GM19395 (cell line): ENCODE measurements around the gene SYT2.
"Not testable (repeated sequence)": the region's sequence is repeated elsewhere in the genome, so short reads cannot be mapped to it uniquely, and the experiment has no call there.

Source experiments
- ATAC-seq: cut with Tn5 transposase; IDR thresholded peaks from one replicate; pipeline ENCODE4 v1.9.1; 2021; ENCODE audit warnings: mild to moderate bottlenecking, moderate library complexity; ENCODE audit not compliant: unreplicated experiment

SYT2 gene

DNA sequence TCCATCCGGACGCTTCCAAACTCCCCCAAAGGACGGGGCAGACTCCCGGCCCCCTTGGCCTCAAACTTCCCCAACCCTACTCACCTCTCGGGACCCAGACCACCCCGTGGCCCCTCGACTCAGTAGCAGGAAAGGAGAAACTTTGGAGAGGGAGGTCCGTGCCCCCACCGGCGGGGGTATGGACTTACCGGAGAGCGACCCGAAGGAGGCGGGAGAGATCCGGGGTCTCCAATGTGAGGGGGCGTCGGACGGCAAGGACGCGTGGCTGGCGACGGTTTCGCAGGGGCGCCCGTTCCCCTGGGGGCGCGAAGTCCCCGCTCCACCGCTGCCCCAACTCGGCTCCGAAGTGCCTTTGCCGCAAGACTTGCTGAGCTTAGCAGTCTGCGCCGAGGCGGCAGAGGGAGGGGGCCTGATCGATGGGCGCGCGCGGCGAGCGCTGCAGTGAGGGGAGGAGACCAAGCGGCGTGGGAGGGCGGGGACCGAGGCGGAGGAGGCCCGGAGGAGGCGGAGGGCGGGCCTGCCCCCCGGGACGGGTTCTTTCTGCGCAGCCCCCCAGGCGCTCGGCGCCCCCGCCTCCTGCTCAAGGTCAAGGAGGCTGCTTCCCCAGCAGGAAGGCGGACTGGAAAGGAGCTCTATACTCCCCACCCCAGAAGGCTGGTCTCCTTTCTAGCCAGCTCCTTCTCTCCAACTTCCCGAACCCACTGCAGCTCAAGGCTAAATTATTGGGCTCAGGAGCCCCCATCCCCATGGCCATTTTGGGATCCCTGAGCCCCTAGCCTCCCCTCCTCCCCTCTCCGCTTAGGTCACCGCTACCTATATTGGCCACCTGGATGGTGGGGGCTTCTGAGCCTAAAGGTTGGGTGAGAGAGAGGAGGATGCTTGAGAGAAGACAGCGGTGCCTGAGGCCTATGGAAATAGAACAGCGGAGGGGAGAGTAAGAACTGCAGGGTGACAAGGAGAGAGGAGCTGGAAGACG lies at the start of gene SYT2:
SYT2 (minus strand) TSS at position 385 of the 976 bp plus-strand sequence. CDS start 104,682 bp downstream, outside the sequence.
- ATAC-seq, result no peak

DNA sequence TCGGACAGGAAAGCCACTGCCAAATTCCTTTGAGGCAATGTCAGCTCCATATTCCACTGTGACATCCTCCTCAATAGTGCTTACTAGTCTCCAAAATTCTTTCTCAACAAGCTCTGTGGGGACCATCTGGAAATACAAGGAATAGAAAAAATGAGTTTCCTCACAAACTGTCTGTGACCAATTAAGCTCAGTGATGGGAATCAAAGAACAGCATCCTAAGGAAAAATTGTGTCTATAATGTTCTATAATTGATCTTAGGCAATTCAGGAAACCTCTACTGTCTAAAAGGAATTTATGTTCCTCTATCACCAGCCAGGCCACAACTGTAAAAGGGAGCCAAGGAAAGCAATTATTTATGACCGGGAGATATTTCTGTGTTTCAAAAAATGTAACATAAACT lies 46.1 kb upstream of the SYT2 start:
- ATAC-seq, result no peak

DNA sequence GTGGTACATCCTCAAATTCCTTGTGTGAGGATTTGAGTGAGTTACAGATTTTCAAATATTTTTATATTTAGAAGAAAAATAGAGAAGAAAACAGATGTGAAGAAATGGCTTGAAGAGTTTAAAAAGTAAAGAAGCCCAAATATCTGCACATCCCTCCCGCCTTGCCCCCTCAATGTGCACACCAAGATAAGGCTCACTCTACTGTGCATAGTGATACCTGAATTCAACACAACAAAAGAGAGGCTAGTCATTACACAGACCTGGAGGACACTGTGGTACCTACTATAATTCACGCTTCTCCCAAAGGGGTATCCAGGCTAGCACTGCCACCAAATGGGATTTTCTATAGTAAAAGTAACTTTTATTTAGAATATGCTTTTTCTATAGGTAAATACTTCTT lies 44.0 kb upstream of the SYT2 start:
- no peak for ATAC-seq

GRCh38 chr1:202752774-202753173 lies 42.5 kb upstream of the SYT2 start:
- no peak for ATAC-seq

- no peak for ATAC-seq
These were observed 40.5 kb upstream of the SYT2 start for GRCh38 chr1:202750761-202751160.

GRCh38 chr1:202750024-202750423 lies 39.8 kb upstream of the SYT2 start:
- ATAC-seq, result no peak

- no peak for ATAC-seq
These were observed 35.2 kb upstream of the SYT2 start for GRCh38 chr1:202745323-202745888.

- ATAC-seq, result not testable (repeated sequence)
These were observed 34.5 kb upstream of the SYT2 start for GRCh38 chr1:202744770-202745169.

GRCh38 chr1:202742496-202742895 lies 32.2 kb upstream of the SYT2 start:
- no peak for ATAC-seq

- ATAC-seq, result no peak
These were observed 23.0 kb upstream of the SYT2 start for GRCh38 chr1:202733251-202733650.

- ATAC-seq, result no peak
These were observed 18.7 kb upstream of the SYT2 start for GRCh38 chr1:202728951-202729350.

GRCh38 chr1:202725526-202725925 lies 15.3 kb upstream of the SYT2 start:
- no peak for ATAC-seq

GRCh38 chr1:202723708-202724107 lies 13.5 kb upstream of the SYT2 start:
- ATAC-seq, result no peak

GRCh38 chr1:202723046-202723445 lies 12.8 kb upstream of the SYT2 start:
- not testable (repeated sequence) for ATAC-seq

GRCh38 chr1:202716654-202717053 lies 6.4 kb upstream of the SYT2 start:
- ATAC-seq, result no peak

GRCh38 chr1:202714202-202714601 lies 3.9 kb upstream of the SYT2 start:
- ATAC-seq, result not testable (repeated sequence)

GRCh38 chr1:202713110-202713509 lies 2.9 kb upstream of the SYT2 start:
- ATAC-seq, result no peak

DNA sequence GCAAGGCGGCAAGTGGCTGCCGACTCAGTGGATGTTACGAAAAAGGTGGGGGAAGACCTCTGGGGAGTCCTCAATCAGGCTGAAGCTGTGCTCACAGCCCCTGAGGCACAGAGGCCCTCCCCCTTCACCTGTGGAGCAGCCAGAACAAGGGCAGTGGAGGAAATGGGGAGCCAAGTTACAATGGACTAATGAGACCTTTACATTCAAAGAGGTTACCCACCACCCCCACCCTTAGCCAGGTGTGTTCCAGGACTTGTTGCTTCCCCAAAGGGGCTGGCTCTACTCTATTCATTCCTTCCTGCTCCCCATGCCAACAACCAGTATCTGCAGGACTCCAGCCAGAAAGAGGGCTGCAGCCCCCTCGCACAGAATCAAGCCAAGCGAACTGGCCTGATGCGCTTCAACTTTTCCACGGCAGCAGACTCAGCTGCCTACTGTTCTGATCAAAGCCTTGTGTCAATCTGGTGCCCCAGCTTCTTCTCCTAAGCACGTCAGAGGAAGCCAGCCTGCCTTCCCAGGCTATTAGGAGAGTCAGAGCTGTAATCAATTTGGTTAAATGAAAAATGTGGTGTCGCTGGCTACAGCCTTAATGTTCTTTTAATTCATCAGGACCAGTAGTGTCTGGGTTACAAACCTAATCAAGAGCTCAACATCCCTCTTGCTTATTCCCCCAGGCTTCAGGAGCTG lies 1.8 kb upstream of the SYT2 start:
- no peak for ATAC-seq

DNA sequence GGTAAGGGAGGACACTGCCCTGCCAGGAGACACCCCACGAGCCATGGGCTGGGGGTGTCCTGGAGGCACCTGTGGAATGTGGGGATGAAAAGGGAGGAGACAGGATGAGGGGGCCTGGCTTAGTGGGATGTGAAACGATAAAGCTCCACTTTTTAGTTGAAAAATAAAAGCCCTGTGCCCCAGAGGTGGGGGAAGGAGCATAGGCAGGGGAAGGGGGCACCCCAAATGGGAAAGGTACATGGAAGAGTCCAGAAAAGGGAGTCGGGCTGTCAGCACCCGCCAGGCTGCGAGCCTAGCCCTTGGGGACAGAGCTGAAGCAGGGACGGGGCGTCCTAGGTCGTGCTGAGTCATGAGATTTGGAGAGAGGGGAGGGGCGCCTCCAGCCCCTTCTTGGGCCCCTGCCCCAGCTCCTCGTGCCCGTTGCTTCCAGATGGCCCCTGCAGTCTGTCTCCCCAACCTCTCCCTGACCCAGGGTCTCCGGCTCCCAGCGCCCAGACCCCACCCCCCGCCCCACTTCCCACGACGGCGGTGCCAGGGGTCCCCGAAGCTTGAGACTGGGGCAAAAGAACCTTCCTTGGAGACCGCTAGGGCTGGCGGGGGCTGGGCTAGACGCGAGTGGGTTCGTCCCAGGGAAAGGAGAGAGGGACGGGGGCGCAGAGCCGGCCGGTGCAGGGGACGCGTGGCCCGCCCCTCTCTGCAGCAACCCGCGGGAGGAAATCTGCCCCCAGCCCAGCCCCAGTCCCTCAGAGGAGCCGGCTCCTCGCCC lies 795 bp downstream of the SYT2 start:
- no peak for ATAC-seq

- ATAC-seq, result no peak
These were observed 1.6 kb downstream of the SYT2 start for GRCh38 chr1:202708456-202709275.
